Inflammatory macrophage treated with lipopolysaccharide for 4 hours (primary cell): ENCODE data around the gene ARHGEF12.

Experiments used
- DNase-seq: peaks from one replicate; pipeline ENCODE4 v3.0.0-alpha.2; 2020

Gene ARHGEF12

GRCh38 chr11:120521176-120521575, 185.0 kb downstream of the ARHGEF12 start:
- DNase-seq: no peak

GRCh38 chr11:120522021-120522420, 185.8 kb downstream of the ARHGEF12 start:
- DNase-seq: no peak

- no peak for DNase-seq
These were observed 186.5 kb downstream of the ARHGEF12 start for GRCh38 chr11:120522736-120523135.

DNA sequence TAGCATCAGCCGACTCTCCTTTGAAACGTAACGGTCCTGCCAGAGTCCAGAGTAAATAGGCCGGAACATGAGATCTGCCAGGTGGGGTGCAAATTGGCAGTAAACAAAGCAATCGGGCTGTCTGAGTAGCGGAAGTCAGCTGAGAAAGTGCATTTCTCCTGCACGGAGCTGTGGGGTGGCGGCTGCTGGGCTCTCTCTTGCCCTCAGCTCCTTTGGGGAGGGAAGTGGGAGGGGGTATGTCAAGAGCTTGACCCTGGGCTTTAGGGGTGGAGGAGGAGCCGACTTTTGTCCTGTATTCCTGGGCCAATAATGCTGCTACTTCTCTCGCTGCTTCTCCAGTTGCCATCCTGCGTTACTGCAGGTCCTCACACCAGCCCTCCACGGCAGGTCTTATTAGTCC, 187.0 kb downstream of the ARHGEF12 start:
- no peak for DNase-seq

- DNase-seq: no peak
These were observed 188.4 kb downstream of the ARHGEF12 start for GRCh38 chr11:120524536-120525085.

DNA sequence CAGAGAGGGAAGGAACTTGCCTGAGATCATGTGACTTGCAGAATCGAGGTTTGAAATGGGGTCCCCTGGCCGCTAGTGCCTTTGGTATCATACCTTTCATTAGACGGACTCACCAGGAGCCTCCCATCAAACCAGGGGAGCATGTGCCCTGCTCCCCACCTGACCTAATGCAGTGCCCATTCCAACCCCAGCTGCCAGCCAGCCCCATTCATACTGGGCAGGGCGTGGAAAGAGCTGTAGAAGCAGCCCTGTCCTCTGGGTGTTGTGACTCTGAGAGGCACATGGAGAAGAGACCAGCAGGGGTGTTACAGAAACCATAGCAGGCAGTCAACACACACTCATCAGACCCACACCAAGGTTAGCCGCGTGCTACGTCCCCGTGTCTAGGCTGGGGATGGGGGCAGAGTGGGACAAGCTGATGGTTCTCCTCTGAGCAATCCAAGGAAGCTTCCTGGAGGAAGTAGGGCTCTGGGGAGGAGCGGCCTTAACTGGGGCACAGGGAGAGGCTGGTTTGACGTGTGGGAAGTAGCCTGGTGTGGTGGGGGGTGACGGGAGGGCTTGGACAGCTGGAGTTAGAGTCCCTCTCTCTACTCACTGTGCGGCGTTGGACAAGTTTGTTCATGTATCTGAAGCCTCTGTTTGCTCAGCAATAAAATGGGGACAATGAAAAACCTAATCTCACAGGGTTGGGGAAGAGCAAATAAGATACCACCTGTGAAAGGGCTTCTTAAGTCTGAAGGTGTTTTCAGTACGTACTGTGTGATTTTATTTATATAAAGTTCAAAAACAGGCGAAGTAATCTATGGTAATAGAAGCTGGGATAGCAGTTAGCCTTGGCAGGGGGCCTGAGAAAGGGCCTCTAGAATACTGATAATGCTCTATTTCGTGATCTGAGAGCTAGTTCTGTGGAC, 189.3 kb downstream of the ARHGEF12 start:
- no peak for DNase-seq

DNA sequence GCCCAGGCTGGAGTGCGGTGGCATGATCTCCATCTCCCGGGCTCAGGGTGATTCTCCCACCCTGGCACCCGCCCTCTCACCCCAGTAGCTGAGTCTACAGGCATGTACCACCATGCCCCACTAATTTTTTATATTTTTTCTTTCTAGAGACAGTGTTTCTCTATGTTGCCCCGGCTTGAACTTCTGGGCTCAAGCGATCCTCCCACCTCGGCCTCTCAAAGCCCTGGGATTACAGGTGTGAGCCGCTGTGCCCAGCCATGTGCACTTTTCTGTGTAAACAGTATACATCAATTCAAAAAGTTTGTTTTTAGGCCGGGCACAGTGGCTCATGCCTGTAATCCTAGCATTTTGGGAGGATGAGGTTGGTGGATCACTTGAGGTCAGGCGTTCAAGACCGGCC, 190.0 kb downstream of the ARHGEF12 start:
- DNase-seq: no peak

DNA sequence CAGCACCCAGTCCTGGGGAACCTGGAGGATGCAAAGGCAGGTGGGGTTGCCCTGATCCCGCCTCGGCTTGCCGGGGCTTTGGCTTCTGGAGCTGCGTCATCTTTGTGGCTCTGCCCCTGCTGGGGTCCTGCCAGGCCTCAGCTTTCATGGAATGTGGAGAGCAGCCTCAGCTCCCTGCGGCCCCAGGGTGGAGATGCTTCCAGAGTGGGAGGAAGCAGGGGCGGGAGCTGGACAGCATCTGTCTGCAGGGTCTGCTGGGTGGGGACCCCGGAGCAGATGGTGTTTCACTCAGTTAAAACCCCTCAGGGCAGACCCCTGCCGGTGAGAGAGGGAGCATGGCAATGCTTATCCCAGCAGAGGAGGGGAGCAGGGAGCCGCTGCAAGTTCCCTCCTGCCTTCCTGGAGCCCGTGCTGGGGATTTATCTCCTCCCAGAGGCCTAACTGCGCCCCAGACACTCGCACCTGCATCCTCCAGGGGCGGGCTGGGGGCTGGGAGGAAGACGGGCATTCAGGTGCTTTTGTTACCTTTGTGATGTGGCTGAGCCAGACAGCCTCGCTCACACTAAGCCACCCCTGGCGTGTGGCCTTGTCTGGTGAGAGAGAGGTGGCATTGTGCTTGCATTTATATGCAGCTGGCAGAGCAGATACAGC, 191.0 kb downstream of the ARHGEF12 start:
- no peak for DNase-seq

DNA sequence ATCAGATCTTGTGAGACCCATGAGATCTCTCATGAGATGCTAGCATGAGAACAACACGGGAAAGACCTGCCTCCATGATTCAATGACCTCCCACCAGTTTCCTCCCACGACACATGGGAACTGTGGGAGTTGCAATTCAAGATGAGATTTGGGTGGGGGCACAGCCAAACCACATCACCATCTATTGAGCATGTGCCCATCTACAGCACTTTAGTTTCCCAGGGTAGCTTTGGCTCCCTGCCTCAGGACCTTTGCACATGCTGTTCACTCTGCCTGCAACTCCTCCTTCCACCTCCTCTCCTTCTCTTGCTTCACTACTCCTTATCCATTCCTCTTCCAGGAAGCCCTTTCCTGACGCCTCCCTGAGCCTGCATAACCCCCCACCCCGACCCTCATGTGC, 192.5 kb downstream of the ARHGEF12 start:
- DNase-seq: no peak

DNA sequence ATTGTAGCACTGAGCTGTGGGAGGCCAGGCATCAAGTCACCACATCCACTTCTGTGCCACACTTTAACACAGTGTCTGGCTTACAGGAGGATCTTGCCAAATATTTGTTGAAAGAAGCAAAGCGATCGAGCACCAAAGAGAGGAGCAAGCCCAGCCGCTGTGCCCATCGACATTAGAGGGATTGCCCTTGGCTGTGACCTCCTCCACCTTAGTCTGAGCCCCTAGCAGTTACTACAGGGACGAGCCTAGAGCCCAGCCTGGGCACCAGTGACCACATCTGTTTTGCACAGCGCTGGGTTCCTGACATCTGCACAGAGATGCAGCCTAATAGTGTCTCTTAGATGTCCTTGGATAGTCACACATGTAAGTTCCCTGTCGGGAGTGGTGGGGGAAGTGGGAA, 193.0 kb downstream of the ARHGEF12 start:
- no peak for DNase-seq

- no peak for DNase-seq
These were observed 193.7 kb downstream of the ARHGEF12 start for GRCh38 chr11:120529911-120530310.

GRCh38 chr11:120532082-120532831, 196.0 kb downstream of the ARHGEF12 start:
- no peak for DNase-seq

DNA sequence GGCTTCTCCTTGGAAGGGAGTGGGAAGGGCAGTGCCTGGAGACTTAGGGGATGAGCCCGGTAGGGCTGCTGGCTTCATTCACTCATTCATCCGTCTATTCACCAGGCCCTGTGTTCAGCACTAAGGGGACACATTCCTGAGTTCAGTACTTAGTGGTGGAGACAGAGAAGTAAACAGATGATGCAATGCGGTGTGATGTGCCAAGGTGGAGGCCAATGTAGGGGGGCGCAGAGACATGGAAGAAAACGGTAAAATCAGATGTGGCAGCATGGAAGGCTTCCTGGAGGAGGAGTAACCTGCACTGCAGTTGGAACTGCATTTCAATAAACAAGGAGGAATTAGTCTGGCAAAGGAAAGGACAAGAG, 196.6 kb downstream of the ARHGEF12 start:
- no peak for DNase-seq

DNA sequence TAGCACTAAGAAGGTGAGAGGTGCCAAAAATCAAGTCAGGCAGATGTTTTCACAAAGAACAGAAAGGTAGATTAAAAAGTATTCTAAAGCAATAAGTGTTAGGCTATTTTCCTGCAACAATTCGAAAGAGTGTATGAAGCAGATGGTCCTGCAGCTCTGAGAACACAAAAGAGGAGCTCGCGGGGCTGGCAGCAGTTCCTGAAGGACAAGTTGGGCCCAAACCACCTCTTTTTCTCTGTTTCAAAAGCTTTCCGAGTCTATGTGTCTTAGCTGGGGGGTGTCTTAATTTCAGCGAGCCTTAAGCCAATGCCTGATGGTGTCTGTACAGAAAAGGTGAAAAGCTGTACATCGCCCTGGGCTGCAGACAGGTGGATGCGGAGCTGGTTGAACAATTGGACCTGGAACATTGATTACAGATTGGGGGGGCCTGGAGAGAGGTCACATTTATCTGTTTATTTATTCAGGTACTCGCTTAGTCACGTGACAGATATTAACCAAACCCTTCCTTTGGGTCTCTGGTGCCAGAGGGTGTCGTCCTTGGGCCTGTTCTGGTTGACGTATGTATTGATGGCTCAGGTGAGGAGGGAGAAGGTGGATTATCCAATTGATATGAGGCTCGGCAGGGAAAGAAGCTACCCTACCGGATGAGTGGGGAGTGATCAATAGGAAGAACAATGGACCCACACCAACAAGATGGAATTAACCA, 200.0 kb downstream of the ARHGEF12 start:
- DNase-seq: no peak

DNA sequence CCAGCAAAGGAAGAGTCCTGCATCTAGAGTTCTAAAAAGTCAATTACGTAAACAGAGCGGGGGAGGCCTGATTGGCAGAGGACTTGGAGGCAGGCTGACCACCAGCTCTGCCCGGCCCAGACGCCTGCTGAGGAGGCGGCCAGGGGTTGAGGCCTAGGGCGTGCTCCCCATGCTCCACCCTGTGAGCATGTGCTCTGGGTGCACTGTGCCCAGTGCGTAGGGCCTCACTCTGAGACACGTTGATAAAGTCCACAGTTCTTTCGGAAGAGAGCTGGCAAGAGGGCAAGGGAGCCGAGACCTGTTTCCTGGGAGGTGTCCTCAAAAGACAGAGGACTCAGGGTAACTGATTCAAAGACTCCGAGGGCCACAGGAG, 200.6 kb downstream of the ARHGEF12 start:
- no peak for DNase-seq

- no peak for DNase-seq
These were observed 201.8 kb downstream of the ARHGEF12 start for GRCh38 chr11:120537996-120538395.

GRCh38 chr11:120538707-120539106, 202.5 kb downstream of the ARHGEF12 start:
- no peak for DNase-seq
